Measurements from ENCODE around the gene NSUN3.

The NSUN3 gene

DNA sequence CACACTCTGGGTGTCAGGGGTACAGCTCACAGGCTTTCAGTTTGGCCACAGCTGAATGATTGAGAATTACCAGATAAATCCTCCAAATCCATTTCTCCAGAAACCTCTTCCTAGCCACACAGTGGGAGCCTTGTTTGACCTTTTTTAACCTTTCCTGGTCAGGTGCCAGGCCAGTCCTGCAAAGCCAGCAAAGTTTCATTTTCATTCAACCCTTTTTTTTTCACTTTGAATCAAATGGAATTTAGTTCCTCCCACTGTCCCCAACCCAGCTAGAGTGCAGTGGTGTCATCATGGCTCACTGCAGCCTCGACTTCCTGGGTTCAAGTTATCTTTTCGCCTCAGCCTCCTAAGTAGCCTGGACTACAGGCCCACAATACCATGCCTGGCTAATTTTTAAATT lies 67.8 kb downstream of the NSUN3 start:
- TF ChIP-seq CTCF (IDR thresholded peaks at IDR 0.05; ENCODE audit: low read depth, low read length), result no peak
- no peak for DNase-seq (ENCODE audit: extremely low read depth, low read depth)

DNA sequence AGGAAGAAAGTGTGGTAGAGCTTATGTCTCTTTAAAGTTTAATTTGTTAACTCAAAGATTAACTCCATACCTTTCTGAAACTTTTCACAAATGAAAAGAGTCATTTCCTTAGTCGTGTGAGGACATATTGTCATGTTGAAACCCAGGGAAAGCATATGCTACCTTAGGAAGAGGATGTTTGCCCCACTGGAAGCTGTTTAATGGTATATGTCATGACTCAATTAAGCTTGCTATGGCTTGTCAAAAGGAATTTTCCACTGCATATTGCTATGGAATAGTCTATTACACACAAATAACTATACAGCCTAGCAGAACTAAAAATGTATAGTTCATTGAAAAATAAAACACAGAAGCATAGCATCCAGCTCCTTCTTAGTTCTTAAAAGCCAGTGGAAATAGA lies 69.9 kb downstream of the NSUN3 start:
- no peak for DNase-seq (ENCODE audit: extremely low read depth, low read depth)
- no peak for TF ChIP-seq CTCF (IDR thresholded peaks at IDR 0.05; ENCODE audit: low read depth, low read length)

DNA sequence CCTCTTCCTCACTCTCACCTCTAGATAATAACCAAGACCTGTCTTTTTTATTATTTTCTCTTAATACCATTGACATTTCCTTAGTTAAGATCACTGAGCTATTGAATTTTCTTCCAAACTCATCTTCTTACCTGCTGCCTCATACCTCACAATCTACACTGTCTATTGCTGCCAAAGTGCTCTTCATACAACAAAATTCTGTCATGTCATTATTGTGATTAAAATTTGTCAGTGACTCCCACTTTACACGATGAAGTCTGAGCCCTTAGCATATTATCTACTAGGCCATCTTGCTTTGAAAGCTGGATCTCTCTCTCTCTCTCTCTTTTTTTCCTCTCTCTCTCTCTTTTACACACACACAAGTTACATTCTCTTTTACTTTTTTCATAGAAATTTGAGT lies 73.3 kb downstream of the NSUN3 start:
- DNase-seq (ENCODE audit: extremely low read depth, low read depth), result no peak
- TF ChIP-seq CTCF (IDR thresholded peaks at IDR 0.05; ENCODE audit: low read depth, low read length), result no peak

DNA sequence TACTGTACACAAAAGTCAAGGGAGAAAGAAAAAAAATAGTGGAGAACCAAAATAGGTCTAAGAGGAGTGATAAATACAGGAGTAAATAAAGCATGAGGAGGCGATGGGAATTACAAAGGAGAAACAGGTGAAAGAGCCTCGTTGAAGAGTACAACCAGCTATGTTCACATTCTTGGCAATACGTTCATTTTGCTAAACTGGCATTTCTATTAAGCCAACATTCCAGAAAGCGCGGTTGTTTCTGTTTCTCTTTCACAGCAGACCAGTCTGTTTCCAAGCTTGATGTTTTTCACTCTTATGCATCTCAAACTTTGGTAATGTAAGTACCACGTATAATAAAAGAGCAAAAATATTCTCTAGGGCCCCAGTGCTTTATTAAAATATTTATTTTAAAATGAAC lies 74.5 kb downstream of the NSUN3 start:
- TF ChIP-seq CTCF (IDR thresholded peaks at IDR 0.05; ENCODE audit: low read depth, low read length), result no peak
- DNase-seq (ENCODE audit: extremely low read depth, low read depth), result no peak

- DNase-seq (ENCODE audit: extremely low read depth, low read depth), result no peak
- no peak for TF ChIP-seq CTCF (IDR thresholded peaks at IDR 0.05; ENCODE audit: low read depth, low read length)
These were observed 83.6 kb downstream of the NSUN3 start for GRCh38 chr3:94146455-94146854.

GRCh38 chr3:94147012-94147411 lies 84.2 kb downstream of the NSUN3 start:
- TF ChIP-seq CTCF (IDR thresholded peaks at IDR 0.05; ENCODE audit: low read depth, low read length), result no peak
- no peak for DNase-seq (ENCODE audit: extremely low read depth, low read depth)

GRCh38 chr3:94150113-94150512 lies 87.3 kb downstream of the NSUN3 start:
- DNase-seq (ENCODE audit: extremely low read depth, low read depth), result no peak
- no peak for TF ChIP-seq CTCF (IDR thresholded peaks at IDR 0.05; ENCODE audit: low read depth, low read length)

Measured in AG09319 (cell line).